GM19099 (cell line): ENCODE measurements around the gene ENAH.

Source experiments
- POLR2A ChIP-seq: IDR thresholded peaks from 3 replicates; pipeline ENCODE4 v1.6.1; 2011; ENCODE audit warnings: low read depth; ENCODE audit not compliant: insufficient read length; ENCODE audit errors: extremely low read depth

The ENAH gene

GRCh38 chr1:225652729-225653462 is at the start of gene ENAH:
Gene ENAH (minus strand): TSS chr1:225653123. CDS start chr1:225652690, 433 bp downstream.
- TF ChIP-seq POLR2A = no peak

GRCh38 chr1:225700889-225701465 is 48.1 kb upstream of the ENAH start:
- TF ChIP-seq POLR2A = no peak

GRCh38 chr1:225700164-225700821 is 47.4 kb upstream of the ENAH start:
- TF ChIP-seq POLR2A = no peak

- no peak for TF ChIP-seq POLR2A
These were observed 46.4 kb upstream of the ENAH start for GRCh38 chr1:225699336-225699735.

- no peak for TF ChIP-seq POLR2A
These were observed 44.5 kb upstream of the ENAH start for GRCh38 chr1:225697428-225697827.

GRCh38 chr1:225695578-225696337 is 42.8 kb upstream of the ENAH start:
- TF ChIP-seq POLR2A = no peak

- TF ChIP-seq POLR2A = no peak
These were observed 41.3 kb upstream of the ENAH start for GRCh38 chr1:225694151-225694603.

- no peak for TF ChIP-seq POLR2A
These were observed 40.3 kb upstream of the ENAH start for GRCh38 chr1:225693085-225693696.

GRCh38 chr1:225692517-225692879 is 39.6 kb upstream of the ENAH start:
- no peak for TF ChIP-seq POLR2A

- no peak for TF ChIP-seq POLR2A
These were observed 39.1 kb upstream of the ENAH start for GRCh38 chr1:225691861-225692516.

GRCh38 chr1:225691377-225691776 is 38.5 kb upstream of the ENAH start:
- no peak for TF ChIP-seq POLR2A

- no peak for TF ChIP-seq POLR2A
These were observed 37.0 kb upstream of the ENAH start for GRCh38 chr1:225689882-225690459.

GRCh38 chr1:225688345-225688744 is 35.4 kb upstream of the ENAH start:
- TF ChIP-seq POLR2A = no peak
